Caco-2 (cell line): ENCODE measurements around the gene TMEM63B. TPM values are rescaled to one million over a fixed set of nuclear protein-coding genes. Genes with fewer than 3 reads are reported as not detected.

ENCODE experiments used
- BruUV-seq: library from RNA; stranded (reverse); fragments of 400-500 nt; replicated peaks from 2 replicates; lab custom pipeline; 2021; lab: Mats Ljungman, UMichigan
- CTCF ChIA-PET: fragments of 300-600 bp; sonication (Branson Sonifier 250); formaldehyde crosslinking; loops from one replicate; lab custom pipeline; 2022; ENCODE audit warnings: antibody characterized with exemption; lab: Charles Lee
- POLR2A ChIA-PET: fragments of 300-600 bp; sonication (Branson Sonifier 250); formaldehyde crosslinking; loops from one replicate; lab custom pipeline; 2022; ENCODE audit warnings: antibody characterized with exemption; lab: Charles Lee
- DNase-seq, 2 experiments: peaks; one replicate each; pipeline versions ENCODE4 v3.0.0 to v3.0.0-alpha.2; 2020 to 2022
- H3K27me3 ChIP-seq: replicated peaks from 2 replicates; pipeline ENCODE4 v1.6.0; 2011; ENCODE audit warnings: low read length; ENCODE audit not compliant: control insufficient read depth, insufficient read depth
- H3K36me3 ChIP-seq: 2 replicates; pipeline ENCODE4 v1.5.1; 2011; ENCODE audit warnings: low read length; ENCODE audit not compliant: control insufficient read depth, insufficient read depth
- H3K4me1 ChIP-seq: fragments of 250-450 bp; sonication (Bioruptor Pico); 2 replicates; pipeline ENCODE4 v1.5.1; 2020; ENCODE audit warnings: mild to moderate bottlenecking
- H3K4me3 ChIP-seq: 2 replicates; pipeline ENCODE4 v1.5.1; 2011; ENCODE audit warnings: low read depth, mild to moderate bottlenecking, control low read depth, low read length
- H3K9me3 ChIP-seq: fragments of 250-450 bp; sonication (Bioruptor Pico); 2 replicates; pipeline ENCODE4 v1.5.1; 2020; ENCODE audit warnings: mild to moderate bottlenecking, moderate library complexity
- H3K27ac Mint-ChIP-seq: one replicate; pipeline ENCODE4 v1.8.0; 2022; ENCODE audit warnings: mixed read lengths; ENCODE audit not compliant: unreplicated experiment
- H3K27me3 Mint-ChIP-seq: one replicate; pipeline ENCODE4 v1.8.0; 2022; ENCODE audit warnings: mixed read lengths; ENCODE audit not compliant: insufficient read depth, unreplicated experiment
- H3K36me3 Mint-ChIP-seq: one replicate; pipeline ENCODE4 v1.8.0; 2022; ENCODE audit warnings: mild to moderate bottlenecking, mixed read lengths; ENCODE audit not compliant: insufficient read depth, unreplicated experiment
- H3K4me1 Mint-ChIP-seq: one replicate; pipeline ENCODE4 v1.8.0; 2022; ENCODE audit warnings: low read depth, mixed read lengths; ENCODE audit not compliant: unreplicated experiment
- H3K4me3 Mint-ChIP-seq: one replicate; pipeline ENCODE4 v1.8.0; 2022; ENCODE audit warnings: mild to moderate bottlenecking, moderate library complexity, mixed read lengths; ENCODE audit not compliant: unreplicated experiment
- H3K9me3 Mint-ChIP-seq: one replicate; pipeline ENCODE4 v1.8.0; 2022; ENCODE audit warnings: mixed read lengths; ENCODE audit not compliant: unreplicated experiment
- CTCF ChIP-seq, 2 experiments: fragments of 200-600 bp in 1 of 2; IDR thresholded peaks; 1 replicate in 1 of 2; 2 replicates in 1 of 2; pipeline versions ENCODE4 v1.5.1 to v1.8.0; 2011 to 2022; ENCODE audit warnings: antibody characterized with exemption in 1 of 2, control low read depth in 1 of 2, inconsistent platforms in 1 of 2, low read depth in 1 of 2, low read length in 1 of 2, mild to moderate bottlenecking in 1 of 2, moderate library complexity in 1 of 2; ENCODE audit not compliant: insufficient read depth in 1 of 2, severe bottlenecking in 1 of 2, unreplicated experiment in 1 of 2
- intact Hi-C: fragments of 100-400 bp; cut with micrococcal nuclease; formaldehyde crosslinking; loops from one replicate; pipeline ENCODE4 v1.10.0; 2022; ENCODE audit not compliant: unreplicated experiment
- total RNA-seq: library from RNA; stranded (reverse); gene quantifications from 2 replicates; pipeline ENCODE4 v1.2.3, GENCODE V29; 2022

The TMEM63B gene
- total RNA-seq, 1 experiment from 2014 or later = 28.2 TPM

GRCh38 chr6:44105146-44105545, 22.2 kb upstream of the TMEM63B start:
- no peaks in the 10 kb centered on the region for H3K9me3 Mint-ChIP-seq
- no peak for TF ChIP-seq CTCF (IDR thresholded peaks at IDR 0.05; ENCODE audit: insufficient read depth in 1 of 2, low read depth in 1 of 2, low read length in 1 of 2, severe bottlenecking in 1 of 2, unreplicated experiment in 1 of 2)
- no peak for DNase-seq
- no peak overlapping the region for H3K4me3 ChIP-seq
- peaks cover 9% of the 10 kb centered on the region for H3K4me1 Mint-ChIP-seq
- POLR2A ChIA-PET = no interaction called here
- no peak overlapping the region for H3K4me3 Mint-ChIP-seq
- no peaks in the 10 kb centered on the region for H3K9me3 ChIP-seq
- peaks cover 58% of the 10 kb centered on the region for H3K36me3 Mint-ChIP-seq
- no peaks in the 10 kb centered on the region for H3K27me3 ChIP-seq
- CTCF ChIA-PET = no interaction called here
- BruUV-seq = no TSS peak
- H3K4me1 ChIP-seq = no peaks in the 10 kb centered on the region
- H3K27me3 Mint-ChIP-seq = no peaks in the 10 kb centered on the region
- intact Hi-C loops = no loop called here
- peaks cover 4% of the 10 kb centered on the region for H3K36me3 ChIP-seq
- H3K27ac Mint-ChIP-seq = no peak overlapping the region

DNA sequence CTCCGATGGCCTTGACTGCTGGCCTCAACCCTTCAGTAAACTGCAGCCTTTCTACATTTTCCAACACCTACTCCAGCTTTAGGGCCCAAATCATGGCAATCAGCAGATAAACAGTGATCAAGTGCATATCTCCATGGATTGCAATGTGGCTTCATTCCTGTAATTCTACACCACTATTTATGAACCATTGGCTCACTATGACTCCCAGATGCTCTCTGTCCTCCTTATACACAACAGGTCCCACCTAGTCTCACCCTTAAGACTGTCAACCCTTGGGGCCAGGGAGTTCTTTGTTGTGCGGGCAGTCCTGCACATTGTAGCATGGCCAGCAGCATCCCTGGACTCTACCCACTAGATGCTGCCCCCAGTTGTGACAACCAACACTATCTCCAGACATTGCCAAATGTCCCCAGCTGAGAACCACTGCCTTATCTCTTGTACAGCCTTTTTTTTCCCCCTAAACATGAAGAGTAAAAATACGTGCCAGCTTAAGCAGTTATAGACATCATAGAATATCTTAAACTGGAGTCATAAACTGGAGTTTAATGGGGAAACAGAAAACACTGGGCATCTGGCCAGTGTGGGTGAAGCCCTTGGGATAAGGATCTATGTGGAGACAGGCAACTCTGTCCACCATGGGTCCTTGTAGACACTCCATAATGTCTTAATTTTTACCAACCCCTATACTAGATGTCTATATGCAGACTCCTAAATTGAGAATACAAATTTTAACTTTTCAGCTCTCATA, 21.2 kb upstream of the TMEM63B start:
- no peak overlapping the region for H3K27ac Mint-ChIP-seq
- intact Hi-C loops = no loop called here
- H3K9me3 Mint-ChIP-seq = no peaks in the 10 kb centered on the region
- Histone ChIP-seq H3K4me3 (no peak overlapping the region), H3K9me3 (no peaks in the 10 kb centered on the region), H3K36me3 (peaks cover 6% of the 10 kb centered on the region), H3K27me3 (no peaks in the 10 kb centered on the region), H3K4me1 (no peaks in the 10 kb centered on the region)
- POLR2A ChIA-PET = no interaction called here
- H3K27me3 Mint-ChIP-seq = no peaks in the 10 kb centered on the region
- H3K4me3 Mint-ChIP-seq = no peak overlapping the region
- BruUV-seq = no TSS peak
- H3K4me1 Mint-ChIP-seq = peaks cover 5% of the 10 kb centered on the region
- H3K36me3 Mint-ChIP-seq = peaks cover 63% of the 10 kb centered on the region
- no peak for TF ChIP-seq CTCF (IDR thresholded peaks at IDR 0.05; ENCODE audit: insufficient read depth in 1 of 2, low read depth in 1 of 2, low read length in 1 of 2, severe bottlenecking in 1 of 2, unreplicated experiment in 1 of 2)
- CTCF ChIA-PET = no interaction called here
- DNase-seq = no peak

DNA sequence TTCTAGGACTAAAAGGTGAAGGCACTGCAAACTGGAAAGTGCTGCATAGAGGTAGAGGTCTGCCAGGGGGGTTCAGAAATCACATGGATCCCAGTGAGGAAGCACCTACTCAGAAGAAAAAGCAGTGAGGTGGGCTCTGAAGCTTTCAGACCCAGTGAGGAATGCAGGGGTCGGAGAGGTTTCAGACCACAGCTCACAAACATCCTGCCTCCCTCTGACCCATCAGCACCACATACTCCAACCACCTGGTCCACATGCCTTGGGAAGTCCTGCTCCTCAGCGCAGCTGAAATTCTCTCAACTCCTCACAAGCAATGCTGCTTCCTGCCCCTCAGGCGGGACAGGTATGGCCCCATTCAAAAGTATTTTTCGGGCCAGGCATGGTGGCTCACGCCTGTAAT, 20.3 kb upstream of the TMEM63B start:
- H3K4me1 ChIP-seq = no peaks in the 10 kb centered on the region; the same call in 1 of the 2 replicates
- intact Hi-C loops = no loop called here
- TF ChIP-seq CTCF (IDR thresholded peaks at IDR 0.05; ENCODE audit: insufficient read depth in 1 of 2, low read depth in 1 of 2, low read length in 1 of 2, severe bottlenecking in 1 of 2, unreplicated experiment in 1 of 2) = no peak
- CTCF ChIA-PET = no interaction called here
- BruUV-seq = no TSS peak
- H3K9me3 ChIP-seq = no peaks in the 10 kb centered on the region
- Mint-ChIP-seq H3K4me1 (peaks cover 13% of the 10 kb centered on the region), H3K4me3 (no peak overlapping the region), H3K27ac (no peak overlapping the region), H3K27me3 (no peaks in the 10 kb centered on the region), H3K9me3 (no peaks in the 10 kb centered on the region), H3K36me3 (peaks cover 71% of the 10 kb centered on the region)
- POLR2A ChIA-PET = no interaction called here
- H3K27me3 ChIP-seq = no peaks in the 10 kb centered on the region
- no peak for DNase-seq
- H3K36me3 ChIP-seq = peaks cover 6% of the 10 kb centered on the region
- no peak overlapping the region for H3K4me3 ChIP-seq
